Activated CD4-positive, alpha-beta T cell treated with anti-CD3 and anti-CD28 coated beads, Interleukin-2, amount 50 U/mL, for 4 hours (primary cell): ENCODE data around the gene FBLN1.
"Not testable (repeated sequence)": the region's sequence is repeated elsewhere in the genome, so short reads cannot be mapped to it uniquely, and the experiment has no call there.

Experiments used
- DNase-seq, 2 experiments: peaks; one replicate each; pipeline ENCODE4 v3.0.0-alpha.2; 2020

Gene FBLN1

DNA sequence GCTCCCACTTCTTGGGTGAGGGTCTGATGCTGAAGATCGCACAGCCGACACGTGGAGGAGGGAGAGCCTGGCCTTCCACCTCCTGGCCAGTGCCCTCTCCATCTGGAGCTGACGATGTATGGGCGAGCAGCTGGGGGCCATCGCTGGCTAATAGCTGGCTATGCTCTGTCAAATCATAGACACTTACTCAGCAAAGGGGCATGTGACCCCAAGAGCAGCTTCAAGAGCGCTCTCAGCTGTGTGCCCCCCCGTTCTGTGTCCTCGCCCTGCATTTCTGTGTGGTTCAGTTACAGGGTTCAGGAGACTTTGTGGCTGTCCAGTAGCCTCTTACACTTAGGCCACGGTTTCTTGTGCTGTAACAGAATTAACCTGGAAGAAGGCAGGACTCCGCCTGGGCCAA, 26.4 kb downstream of the FBLN1 start:
- DNase-seq, result no peak

DNA sequence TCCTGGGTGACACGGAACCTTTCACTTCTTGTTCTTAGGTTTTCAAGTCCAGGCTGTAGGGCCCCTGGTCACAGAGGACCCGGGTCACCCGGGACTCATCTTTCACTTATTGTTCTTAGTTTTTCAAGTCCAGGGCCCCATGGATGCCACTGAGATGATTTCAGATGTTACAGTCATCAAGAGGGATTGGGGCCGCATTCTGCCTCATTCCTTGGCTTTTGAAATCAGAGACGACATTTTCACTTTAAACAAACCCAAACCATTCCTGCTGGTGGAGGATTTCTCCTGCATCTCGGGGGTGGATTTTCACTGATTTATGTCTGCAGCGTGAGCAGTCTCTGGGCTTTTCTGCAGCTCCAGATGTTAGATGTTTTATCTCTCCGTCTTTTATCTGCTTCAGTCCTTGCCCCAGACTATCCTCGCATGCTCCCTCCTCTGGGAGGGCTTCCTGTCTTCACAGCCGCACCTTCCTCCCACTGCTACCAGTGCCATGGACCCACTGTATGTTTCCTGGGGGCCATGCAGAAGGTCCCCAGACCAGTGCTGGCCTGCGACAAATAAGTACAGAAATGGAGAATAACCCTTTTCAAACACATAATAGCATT, 27.4 kb downstream of the FBLN1 start:
- DNase-seq, result no peak

DNA sequence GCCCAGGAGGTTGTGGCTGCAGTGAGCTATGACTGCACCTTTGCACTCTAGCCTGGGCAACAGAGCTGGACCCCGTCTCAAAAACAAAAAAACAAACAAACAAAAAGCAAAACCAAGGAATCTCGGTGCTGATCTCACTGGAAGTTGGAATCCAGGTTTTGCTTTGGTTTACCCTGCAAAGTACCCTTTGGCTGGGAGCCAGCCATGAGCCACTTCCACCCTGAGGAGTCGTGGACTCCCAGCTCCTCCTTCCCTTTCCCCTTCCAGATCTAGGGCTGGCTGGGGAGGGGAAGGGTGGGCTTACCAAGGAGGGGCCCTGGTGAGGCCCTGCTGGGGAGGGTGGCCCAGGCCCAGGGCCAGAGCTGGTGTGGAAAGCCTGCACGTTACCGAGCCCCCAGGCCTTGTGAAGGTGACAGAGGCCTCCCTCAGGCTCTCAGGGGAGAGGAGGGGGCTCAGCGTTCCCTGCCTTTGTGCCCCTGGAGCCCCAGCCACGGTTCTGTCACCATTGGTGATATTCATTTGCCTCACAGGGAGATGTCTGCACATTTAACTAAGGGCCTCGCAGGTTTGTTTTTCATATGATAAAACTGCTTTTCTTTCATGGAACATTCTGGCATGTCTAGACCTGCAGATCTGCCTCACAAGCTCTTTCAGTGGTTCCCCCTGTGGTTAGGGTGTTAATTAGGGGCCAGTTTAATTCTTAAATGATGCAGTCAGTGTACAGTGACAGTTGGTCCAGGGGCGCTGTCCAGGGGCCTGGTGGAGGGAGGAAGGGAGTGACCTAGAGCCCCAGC, 29.0 kb downstream of the FBLN1 start:
- no peak for DNase-seq

DNA sequence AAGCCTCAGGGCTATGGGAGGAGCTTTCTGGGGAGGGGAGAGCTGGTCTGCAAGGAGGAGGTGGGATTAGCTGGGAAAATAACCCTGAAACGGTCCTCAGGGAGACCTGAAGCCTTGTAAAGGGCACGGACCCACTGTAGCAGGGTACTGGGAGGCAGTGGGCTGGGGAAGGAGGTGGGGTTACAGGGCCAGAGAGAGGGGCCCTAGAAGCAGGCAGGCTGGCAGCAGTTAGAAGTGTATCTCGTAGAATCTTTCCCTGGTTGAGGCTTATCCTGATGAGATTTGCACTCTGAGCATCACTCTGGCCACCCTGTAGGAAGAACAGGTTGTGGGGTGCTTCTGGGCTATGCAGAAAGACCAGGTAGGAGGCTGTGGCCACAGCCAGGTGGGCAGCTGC, 29.6 kb downstream of the FBLN1 start:
- DNase-seq, result no peak

DNA sequence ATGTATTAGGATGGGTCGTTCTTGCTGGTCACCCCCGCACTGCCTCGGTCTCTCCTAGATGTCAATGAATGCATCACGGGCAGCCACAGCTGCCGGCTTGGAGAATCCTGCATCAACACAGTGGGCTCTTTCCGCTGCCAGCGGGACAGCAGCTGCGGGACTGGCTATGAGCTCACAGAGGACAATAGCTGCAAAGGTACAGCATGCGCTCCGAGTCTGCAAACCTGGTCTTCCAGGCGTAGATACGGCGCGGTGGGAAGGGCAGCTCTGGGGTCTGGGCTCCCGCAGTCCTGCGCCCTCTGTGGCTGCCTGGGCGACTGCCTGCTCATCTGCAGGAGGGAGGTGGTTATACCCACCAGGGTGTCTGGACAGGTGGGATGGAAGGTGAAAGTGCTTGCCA, 31.0 kb downstream of the FBLN1 start:
- DNase-seq, result no peak

DNA sequence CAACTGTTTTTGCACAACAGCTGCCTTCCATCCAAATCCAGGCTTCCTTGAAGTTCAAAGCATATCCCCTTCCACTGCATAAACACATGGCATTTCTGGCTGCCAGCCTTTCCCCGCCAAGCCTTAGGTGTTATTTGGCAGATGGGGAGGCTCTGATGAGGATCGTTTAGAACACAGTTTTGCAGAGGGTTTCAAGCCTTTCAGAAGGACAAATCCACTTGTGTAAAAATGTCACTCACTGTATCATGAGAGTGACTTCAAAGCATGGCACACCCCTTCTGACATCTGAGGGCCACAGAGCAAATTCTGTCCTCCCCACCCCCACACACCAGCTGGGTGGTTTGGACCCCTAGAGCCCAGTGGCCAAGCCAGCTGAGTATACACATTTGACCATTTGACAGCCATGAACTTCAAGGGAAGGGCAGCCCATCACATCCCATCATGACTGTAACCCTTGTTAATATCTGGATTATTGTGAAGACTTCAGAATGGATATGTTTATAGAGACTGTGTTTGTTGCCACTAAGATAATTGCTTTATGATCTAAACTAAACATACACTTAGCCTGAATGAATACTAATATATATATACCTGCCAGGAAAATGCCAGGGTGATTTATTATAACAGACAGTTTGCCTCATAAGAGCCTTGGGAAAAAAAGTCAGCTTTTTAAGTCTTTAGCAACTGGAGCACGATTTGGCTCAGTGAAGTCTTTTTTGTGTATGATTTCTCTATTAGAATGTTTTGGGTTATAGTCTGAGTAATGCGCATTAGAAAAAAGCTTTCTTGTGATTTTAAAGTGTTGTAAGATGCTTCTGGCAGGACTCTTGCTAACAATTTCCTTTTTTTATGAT, 31.9 kb downstream of the FBLN1 start:
- DNase-seq, result no peak

DNA sequence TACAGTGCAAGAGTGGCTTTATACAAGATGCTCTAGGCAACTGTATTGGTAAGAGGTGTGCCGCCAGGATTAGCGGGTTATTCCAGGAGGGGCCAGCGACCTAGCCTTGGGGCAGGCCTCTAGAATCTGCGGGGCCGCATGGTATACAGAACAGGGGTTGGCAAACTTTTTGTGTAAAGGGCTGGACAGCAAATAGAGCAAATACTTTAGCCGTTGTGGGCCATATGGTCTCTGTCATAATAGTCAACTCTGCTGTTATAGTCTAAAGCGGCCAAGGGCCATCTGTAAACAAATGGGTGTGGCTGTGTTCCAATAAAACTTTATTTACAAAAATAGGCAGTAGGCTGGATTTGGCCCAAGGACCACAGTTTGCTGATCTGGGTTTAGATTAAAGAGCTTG, 32.6 kb downstream of the FBLN1 start:
- DNase-seq, result no peak

DNA sequence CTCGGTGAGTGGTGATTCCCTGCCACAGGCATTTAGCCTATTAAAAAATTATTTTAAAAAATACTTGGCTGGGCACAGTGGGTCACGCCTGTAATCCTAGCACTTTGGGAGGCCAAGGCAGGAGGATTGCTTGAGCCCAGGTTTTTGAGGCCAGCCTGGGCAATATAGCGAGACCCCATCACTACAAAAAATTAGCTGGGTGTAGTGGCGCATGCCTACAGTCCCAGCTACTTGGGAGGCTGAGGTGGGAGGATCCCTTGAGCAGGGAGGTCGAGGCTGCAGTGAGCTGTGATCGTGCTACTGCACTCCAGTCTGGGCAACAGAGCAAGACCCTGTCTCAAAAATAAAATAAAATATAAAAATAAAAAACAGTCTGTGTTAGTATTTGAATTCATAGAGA, 33.2 kb downstream of the FBLN1 start:
- not testable (repeated sequence) for DNase-seq

DNA sequence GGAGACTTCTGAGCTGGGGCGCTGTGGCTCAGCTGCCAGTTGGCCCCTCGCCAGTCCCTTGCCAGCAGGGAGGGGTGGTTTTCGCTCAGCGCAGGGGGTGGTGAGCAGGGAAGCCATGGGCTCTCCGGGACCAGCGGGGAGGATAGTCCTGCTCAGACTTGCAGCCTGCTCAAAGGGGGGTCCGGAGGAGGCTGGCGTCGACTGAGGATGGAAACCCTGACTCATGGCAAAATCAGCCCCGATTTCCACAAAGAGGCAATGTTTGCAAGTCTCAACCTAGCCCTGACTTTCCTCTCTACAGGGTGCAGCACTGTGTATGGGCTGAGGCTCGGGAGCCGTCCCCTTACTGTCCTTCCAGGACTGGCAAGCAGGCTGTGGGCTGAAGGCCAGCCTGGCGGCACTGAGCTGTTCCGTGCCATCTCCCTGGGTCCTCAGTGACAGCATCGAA, 35.1 kb downstream of the FBLN1 start:
- DNase-seq, result no peak

DNA sequence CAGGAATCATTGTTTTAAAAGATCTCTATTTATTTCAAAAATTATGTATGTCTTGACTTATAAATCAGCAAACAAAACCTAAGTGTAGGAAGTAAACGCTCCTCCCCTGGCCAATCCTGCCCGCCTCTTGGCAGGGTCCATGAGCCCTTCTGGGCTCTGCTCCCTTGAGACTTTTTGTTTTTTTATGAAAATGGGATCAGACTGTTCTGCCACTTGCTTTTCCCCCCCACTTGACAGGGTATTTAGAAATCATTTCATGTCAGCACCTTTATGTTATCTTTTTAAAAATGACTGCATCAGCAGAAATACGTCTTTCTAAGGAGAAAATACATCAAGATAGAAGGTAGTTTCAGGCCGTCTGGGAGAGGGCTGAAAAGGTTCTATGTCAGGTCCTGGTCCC, 35.6 kb downstream of the FBLN1 start:
- DNase-seq, result no peak

DNA sequence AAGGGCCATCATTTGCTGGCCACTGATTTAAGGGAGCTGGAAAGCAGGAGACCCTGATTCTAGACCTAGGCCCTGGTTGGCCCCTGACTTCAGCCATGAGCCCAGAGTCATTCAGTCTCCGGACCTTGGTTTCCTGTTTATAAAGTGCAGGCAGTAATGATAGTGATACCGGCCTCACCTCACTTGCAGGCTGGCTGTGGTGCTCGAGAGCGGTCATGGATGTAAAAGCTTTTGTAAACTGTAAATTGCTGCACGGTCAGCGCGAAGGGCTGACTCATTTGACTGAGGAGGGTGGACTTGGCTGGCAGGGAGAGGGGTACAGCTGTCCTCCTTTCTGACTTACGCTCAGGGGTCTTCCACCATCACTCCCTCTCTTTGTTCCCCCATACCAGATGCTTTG, 37.4 kb downstream of the FBLN1 start:
- DNase-seq, result no peak

DNA sequence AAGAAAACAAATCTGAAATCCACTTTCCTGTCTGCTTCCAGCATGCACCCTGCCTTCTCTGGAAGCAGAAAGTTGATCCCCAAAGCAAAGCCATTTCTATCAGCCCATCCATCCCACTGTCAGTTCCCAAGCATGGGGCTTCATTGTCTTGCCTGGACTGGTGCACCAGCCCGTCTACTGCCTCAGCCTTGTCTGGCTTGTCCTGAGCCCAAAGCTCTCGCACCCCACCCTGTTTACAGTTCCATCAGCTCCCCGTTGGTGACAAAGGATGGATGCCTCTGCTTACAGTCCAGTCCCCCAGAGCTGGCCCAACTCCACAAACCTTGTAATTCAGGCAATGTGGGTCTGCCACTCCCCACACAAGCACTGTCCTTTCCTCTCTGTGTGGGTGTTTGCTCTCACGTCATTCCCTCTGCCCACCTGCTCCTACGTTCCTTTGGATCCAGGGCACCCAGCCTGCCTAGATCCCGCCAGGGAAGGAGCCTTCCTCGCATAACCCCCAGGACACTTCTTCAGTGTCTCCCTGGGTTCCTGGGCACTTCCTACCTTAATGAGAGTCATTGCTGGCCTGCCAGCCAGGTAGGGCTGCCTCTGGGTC, 38.8 kb downstream of the FBLN1 start:
- no peak for DNase-seq

DNA sequence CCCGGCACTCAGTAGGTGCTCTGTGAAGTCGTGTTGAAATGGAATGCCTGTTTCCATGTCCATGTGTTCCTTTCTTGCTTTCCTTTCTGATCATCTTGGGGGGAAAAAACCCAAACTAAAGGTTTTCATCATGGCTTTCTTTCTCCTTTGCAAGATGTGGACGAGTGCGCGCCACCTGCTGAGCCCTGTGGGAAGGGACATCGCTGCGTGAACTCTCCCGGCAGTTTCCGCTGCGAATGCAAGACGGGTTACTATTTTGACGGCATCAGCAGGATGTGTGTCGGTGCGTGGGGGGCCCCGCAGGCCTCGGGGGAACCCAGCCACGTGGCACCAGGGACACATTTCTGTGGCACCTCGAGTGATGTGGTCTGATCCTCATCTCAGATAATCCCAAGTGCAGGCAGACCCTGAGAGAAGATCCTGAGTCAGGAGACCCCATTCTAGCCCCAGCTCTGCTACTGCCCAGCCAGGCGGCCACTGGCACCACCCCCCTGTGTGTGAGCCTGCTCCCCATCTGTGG, 39.4 kb downstream of the FBLN1 start:
- DNase-seq, result no peak

DNA sequence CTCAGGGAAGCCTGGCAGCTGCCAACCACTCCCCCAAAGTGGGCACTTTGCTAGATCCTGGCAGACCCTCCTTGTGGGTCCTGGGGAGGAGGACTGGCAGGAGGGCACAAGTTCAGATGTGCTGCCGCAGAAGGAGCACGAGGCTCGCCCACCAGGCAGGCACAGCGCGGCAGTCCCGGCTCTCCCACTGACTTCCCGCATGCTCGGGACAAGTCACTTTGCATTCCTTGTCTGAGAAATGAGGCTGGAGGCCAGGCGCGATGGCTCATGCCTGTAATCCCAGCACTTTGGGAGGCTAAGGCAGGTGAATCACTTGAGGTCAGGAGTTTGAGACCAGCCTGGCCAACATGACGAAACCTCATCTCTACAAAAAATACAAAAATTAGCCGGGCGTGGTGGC, 40.1 kb downstream of the FBLN1 start:
- not testable (repeated sequence) for DNase-seq

DNA sequence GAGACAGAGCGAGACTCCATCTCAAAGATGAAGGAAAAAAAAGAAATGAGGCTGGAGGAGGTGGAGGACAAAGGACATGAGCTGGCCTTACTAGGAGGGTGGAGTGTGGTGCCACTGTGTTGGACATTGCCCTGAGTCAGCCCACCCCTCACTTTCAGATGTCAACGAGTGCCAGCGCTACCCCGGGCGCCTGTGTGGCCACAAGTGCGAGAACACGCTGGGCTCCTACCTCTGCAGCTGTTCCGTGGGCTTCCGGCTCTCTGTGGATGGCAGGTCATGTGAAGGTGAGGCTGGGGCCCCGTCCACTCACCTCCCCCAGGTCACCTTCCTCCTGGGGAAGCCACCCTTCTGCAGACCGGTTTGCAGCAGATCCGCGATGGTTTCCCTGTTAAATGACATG, 40.6 kb downstream of the FBLN1 start:
- DNase-seq, result no peak

DNA sequence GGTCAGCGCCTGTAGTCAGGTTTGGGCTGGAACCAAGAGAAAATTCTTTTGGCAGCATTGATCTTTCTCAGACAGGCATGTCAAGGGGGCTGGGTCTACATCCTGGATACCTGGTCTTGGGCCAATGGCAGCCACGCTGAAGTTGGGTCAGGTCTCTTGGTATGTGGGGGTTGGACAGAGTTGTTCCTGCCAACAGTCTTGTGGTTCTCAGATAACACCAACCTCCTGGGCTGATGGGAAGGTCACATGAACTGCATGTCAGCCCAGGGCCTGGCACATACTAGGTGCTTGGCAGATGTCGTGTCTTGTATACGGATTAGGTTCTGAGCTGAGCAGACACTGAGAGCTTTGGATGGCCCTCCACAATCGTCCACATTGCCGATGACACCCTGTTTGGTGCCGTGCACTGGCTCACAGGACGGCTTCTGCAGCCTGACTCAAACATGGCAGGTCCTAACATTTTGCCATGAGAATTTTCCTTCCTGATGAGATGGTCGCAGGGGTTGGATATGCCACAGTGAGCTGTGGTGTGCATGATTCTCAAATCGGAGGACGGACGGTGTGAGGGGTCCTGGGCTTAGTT, 42.0 kb downstream of the FBLN1 start:
- DNase-seq, result no peak

DNA sequence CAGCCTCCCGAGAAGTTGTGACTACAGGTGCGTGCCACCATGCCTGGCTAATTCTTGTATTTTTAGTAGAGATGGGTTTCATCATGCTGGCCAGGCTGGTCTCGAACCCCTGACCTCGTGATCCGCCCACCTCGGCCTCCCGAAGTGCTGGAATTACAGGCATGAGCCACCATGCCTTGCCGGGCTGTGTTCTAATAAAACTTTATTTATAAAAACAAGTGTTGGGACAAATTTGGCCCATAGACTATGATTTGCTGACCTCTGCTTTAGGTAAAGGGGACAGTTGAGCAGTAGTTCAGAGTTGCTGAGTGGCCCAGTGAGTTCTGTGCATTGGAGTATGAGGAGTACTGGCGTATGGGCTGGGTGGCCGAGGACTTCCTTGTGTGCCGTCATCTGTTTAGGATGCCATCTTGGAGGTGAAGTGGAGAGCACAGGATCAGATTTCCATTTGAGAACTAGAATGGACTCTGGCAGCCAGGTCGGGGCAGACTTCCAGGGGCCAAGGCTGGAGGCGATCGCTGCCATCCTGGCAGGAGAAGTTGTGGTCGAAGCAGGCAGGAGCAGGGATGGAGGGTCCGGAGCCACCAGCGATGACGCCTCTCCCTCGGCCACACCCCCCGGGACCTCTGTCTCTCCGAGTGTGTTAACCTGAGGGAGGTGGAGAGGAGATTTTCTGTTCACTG, 43.8 kb downstream of the FBLN1 start:
- DNase-seq, result no peak

DNA sequence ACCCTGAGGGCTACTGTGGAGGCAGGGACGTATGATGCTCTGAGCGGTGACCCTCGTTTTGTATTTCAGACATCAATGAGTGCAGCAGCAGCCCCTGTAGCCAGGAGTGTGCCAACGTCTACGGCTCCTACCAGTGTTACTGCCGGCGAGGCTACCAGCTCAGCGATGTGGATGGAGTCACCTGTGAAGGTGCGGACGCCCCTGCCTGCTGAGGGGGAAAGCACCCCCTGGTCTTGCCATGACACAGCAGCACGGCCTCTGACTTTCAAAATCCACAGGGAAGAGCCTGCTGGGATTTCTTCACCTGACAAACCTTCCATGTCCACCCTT, 44.3 kb downstream of the FBLN1 start:
- DNase-seq, result no peak

DNA sequence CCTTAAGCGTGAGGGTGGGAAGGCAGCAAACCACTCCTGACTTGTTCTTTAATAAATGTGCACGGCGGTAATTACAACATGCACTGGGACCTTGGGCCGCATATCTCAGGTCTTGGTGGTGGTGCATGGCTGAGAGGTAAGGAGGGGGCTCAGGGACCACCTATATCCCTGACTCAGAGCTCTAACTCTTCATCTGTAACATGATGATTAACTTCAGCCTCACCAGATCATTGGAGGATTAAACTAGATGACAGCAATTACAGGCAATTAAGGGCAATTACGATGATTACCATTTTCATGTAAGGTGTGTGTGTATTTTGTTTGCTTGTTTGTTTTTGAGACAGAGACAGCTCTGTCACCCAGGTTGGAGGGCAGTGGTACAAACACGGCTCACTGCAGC, 45.0 kb downstream of the FBLN1 start:
- DNase-seq, result no peak

DNA sequence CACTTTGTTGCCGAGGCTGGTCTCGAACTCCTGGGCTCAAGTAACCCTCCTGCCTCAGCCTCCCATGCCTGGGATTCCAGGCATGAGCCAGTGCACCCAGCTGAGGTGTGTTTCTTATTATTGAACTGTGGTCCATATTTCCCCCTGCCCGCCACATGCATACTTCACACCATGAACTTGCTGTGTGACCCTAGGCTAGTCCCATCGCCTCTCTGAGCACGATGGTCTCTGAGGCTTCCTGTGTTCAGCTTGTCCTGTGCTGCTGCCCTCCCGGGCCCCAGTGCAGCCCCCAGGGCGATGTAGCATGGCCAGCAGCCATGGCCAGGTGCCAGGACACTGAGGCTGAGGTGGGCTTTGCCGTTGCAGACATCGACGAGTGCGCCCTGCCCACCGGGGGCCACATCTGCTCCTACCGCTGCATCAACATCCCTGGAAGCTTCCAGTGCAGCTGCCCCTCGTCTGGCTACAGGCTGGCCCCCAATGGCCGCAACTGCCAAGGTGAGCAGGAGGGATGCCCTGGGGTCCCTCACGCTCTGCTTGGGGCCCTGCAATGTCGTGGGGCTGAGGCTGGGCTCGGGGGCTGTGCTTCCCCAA, 45.7 kb downstream of the FBLN1 start:
- DNase-seq, result no peak

DNA sequence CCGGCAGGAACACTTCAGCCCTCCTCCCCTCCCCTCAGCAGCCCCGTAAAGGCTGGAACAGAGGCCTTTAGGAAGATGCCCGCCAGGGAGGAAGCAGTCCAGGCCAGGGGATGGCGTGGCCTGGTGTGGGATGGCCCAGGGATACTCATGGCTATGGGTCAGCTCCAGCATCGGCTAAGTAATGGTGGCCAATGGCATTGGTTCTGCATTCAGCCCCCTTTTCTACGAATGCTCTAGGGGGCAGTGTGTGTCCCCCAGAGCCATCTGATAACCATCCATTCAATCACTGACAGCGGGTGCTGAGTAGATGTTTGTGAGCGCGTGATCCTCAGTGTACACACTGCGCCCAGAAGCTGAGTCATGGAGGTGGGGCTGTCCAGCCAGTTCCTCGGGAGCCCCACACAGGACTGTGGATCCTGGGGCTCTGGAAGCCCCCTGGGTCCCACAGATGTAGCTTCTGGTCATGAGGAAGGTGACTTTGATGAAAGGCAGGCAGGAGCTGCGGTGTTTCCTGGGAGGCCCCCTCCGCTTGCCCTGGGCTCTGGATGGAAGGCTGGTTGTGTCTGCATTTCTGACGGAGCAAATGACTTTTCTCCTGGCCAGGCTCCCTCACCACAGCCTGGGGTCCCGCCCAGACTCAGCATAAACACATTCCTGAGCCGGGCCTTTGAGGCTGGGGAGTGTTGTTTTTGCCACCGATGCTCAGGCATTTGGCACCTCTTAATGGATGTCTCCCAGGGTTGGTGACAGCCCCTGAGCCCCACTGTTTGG, 46.5 kb downstream of the FBLN1 start:
- DNase-seq, result no peak
